HepG2 (cell line): ENCODE results near the gene CELF4.

ENCODE experiments used
- EZH2 ChIP-seq: conservative IDR thresholded peaks from 2 replicates; pipeline ENCODE4 v1.6.1; 2012; ENCODE audit warnings: mild to moderate bottlenecking, low read depth, low read length, moderate library complexity
- TAF1 ChIP-seq: sonication (generic); formaldehyde crosslinking; IDR thresholded peaks from 2 replicates; pipeline ENCODE4 v1.4.0; 2020; ENCODE audit warnings: missing genetic modification reagents
- TBP ChIP-seq: sonication (generic); formaldehyde crosslinking; IDR thresholded peaks from 2 replicates; pipeline ENCODE4 v1.5.0; 2020; ENCODE audit warnings: missing genetic modification reagents
- ZFX ChIP-seq: sonication (generic); formaldehyde crosslinking; IDR thresholded peaks from 2 replicates; pipeline ENCODE4 v1.4.0; 2020; ENCODE audit warnings: mild to moderate bottlenecking, low read depth, missing genetic modification reagents, moderate library complexity
- TF ChIP-seq, protein P1 (sequence below): IDR thresholded peaks from 2 replicates; pipeline ENCODE4 v1.6.1; 2016; ENCODE audit warnings: control low read depth
- TF ChIP-seq, protein P2 (sequence below): IDR thresholded peaks from 2 replicates; pipeline ENCODE4 v1.6.1; 2016; ENCODE audit warnings: low read depth, missing genetic modification reagents, missing compliant biosample characterization

DNA sequence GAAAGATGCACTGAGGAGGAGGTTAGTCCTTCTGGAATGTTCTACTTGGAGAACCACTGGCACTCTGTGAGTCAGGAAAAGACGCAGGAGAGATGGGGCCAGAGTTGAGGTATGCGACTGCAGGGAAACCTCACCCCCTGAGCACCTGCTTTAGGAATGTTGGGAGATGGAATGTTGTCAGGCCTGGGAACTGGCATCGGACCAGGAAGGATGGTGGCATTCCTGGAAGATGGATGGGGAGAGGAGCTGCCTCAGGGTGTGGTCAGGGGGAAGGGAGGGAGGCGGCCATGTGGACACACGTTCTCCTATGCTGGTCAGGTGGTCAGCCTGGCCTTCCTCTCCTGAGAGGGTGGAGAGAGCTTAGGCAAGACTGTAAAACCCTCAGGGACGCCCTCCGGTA is 146.3 kb downstream of the CELF4 start:
- TF ChIP-seq, protein P1, sequence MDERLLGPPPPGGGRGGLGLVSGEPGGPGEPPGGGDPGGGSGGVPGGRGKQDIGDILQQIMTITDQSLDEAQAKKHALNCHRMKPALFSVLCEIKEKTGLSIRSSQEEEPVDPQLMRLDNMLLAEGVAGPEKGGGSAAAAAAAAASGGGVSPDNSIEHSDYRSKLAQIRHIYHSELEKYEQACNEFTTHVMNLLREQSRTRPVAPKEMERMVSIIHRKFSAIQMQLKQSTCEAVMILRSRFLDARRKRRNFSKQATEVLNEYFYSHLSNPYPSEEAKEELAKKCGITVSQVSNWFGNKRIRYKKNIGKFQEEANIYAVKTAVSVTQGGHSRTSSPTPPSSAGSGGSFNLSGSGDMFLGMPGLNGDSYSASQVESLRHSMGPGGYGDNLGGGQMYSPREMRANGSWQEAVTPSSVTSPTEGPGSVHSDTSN (CRISPR knock-in tag) = no peak
- no peak for TF ChIP-seq TAF1 (CRISPR knock-in tag)
- TF ChIP-seq, protein P2, sequence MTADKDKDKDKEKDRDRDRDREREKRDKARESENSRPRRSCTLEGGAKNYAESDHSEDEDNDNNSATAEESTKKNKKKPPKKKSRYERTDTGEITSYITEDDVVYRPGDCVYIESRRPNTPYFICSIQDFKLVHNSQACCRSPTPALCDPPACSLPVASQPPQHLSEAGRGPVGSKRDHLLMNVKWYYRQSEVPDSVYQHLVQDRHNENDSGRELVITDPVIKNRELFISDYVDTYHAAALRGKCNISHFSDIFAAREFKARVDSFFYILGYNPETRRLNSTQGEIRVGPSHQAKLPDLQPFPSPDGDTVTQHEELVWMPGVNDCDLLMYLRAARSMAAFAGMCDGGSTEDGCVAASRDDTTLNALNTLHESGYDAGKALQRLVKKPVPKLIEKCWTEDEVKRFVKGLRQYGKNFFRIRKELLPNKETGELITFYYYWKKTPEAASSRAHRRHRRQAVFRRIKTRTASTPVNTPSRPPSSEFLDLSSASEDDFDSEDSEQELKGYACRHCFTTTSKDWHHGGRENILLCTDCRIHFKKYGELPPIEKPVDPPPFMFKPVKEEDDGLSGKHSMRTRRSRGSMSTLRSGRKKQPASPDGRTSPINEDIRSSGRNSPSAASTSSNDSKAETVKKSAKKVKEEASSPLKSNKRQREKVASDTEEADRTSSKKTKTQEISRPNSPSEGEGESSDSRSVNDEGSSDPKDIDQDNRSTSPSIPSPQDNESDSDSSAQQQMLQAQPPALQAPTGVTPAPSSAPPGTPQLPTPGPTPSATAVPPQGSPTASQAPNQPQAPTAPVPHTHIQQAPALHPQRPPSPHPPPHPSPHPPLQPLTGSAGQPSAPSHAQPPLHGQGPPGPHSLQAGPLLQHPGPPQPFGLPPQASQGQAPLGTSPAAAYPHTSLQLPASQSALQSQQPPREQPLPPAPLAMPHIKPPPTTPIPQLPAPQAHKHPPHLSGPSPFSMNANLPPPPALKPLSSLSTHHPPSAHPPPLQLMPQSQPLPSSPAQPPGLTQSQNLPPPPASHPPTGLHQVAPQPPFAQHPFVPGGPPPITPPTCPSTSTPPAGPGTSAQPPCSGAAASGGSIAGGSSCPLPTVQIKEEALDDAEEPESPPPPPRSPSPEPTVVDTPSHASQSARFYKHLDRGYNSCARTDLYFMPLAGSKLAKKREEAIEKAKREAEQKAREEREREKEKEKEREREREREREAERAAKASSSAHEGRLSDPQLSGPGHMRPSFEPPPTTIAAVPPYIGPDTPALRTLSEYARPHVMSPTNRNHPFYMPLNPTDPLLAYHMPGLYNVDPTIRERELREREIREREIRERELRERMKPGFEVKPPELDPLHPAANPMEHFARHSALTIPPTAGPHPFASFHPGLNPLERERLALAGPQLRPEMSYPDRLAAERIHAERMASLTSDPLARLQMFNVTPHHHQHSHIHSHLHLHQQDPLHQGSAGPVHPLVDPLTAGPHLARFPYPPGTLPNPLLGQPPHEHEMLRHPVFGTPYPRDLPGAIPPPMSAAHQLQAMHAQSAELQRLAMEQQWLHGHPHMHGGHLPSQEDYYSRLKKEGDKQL (CRISPR knock-in tag) = no peak
- TF ChIP-seq EZH2 = no peak
- no peak for TF ChIP-seq TBP (CRISPR knock-in tag)
- TF ChIP-seq ZFX (CRISPR knock-in tag) = no peak
